NCI-H187 treated with DMSO at 0.1 percent for 48 hours (cell line): ENCODE measurements around the gene ZNF761.
"Not testable (repeated sequence)": the region's sequence is repeated elsewhere in the genome, so short reads cannot be mapped to it uniquely, and the experiment has no call there.

ENCODE experiments used
- DNase-seq: peaks from one replicate; lab custom pipeline; 2025; lab: John Stamatoyannopoulos, UW

The ZNF761 gene

DNA sequence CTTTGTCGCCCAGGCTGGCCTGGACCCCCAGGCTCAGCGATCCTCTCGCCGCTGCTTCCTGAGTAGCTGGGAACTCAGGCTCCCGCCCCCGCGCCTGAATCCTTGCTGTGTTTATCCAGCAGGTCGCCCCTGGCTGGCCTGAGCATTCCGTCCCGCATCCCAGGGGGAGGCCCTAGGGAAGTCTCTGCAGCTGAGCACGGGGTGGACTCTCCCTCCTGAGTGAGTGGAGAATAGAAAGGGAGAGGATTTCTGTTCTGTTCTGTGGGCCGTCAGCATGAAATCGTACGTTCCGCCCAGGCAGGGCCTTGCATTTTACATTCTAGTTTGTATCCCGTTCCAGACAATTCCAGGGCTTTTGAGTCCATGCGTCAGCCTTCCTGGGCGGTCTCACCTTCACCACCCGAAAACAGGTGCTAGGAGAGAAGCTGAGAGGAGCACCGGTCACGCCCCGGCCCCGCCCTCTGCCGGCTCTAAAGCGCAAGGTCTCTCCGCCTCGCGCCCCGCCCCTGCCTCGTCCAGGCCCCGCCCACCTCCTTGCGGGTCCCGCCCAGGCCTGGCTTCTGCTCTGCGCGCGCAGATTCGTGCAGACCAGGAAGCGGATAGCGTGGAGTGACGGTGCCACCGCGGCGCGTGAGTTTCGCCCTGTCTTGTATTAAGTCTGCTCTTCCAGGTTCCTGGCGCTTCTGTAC lies at the start of gene ZNF761:
TSS of gene ZNF761 (plus strand) at position 586 of the 689 bp plus-strand sequence. CDS start 15,285 bp downstream, outside the sequence.
- DNase-seq: peak; percentile 81

DNA sequence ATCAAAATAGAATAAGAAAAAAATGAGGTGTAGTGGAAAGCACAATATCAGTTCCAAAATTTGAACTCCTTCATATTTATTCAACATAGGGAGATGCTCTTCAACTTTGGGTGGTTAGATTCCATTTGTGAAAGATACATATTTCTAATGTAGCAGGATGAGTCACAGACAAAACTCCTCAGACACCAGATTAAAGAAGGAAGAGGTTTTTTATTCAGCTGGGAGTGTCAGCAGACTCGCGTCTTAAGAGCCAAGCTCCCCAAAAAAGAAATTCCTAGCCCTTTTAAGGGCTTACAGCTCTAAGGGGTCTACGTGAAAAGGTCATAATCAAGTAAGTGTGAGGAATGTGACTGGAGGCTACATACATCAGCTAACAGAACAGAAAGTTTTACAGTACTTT lies 43.6 kb upstream of the ZNF761 start:
- DNase-seq: no peak

DNA sequence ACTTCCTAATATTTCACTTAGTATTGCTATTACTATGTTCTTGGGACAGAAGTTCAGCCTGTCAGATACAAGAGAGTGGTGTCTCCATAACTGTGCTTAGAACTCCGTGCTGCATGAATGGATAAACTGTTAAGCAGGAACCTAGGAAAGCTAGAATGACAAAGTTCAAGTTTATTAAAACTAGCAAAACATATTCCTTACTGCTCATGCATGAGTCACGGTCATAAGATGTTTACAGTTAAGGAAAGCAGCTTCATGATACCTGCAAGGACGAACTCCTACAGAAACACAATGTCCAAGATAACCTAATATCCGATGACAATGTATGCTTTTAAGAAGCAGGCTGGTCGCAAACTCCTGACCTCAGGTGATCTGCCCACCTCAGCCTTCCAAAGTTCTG lies 42.9 kb upstream of the ZNF761 start:
- DNase-seq: no peak

DNA sequence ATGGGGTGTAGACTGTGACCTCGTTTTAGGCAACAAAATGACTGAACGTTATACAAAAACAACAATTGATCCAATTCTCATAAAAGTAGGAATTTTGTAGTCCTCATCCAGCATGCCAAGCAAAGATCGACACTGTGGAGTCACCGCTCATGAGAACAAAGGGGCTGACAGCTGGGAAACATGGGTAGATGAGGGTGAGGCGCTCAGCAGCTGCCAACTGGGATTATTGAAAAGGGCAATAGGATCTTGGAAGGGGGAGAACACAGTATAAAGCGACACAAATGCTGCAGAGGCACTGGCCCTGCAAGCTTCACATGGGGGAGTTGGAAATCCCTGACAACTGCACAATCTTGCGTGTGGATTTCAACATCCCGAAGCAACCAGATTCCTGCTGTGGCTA lies 42.2 kb upstream of the ZNF761 start:
- DNase-seq: no peak

DNA sequence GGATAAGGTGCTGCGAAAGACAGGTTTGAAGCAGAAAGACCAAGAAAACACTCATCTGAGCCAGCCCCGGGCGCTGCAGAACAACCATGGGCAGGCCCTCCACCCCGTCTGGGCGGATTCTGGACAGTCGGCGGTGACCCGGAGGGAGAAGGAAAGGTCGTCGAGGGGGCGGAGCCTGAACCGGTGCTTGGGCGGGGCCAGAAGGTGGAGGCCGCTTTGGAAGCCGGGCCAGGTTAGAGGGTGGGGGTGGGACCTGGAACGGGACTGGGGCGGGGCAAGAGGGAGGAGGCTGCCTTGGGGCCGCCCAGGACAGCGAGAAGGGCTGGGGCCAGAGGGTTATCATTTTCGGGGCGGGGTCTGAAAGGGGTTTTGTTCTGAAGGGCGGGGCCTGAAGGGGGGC lies 41.8 kb upstream of the ZNF761 start:
- no peak for DNase-seq

DNA sequence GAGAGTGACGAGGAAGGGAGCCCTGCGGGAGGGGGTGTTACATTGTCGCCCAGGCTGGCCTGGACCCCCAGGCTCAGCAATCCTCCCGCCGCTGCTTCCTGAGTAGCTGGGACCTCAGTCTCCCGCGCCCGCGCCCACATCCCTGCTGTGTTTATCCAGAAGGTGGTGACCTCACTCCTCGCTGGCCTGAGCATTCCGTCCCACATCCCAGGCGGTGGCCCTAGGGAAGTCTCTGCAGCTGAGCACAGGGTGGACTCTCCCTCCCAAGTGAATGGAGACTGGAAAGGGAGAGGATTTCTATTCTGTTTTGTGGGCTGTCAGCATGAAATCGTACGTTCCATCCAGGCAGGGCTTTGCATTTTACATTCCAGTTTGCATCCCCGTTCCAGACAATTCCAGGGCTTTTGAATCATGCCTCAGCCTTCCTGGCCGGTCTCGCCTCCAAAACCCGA lies 37.2 kb upstream of the ZNF761 start:
- no peak for DNase-seq

DNA sequence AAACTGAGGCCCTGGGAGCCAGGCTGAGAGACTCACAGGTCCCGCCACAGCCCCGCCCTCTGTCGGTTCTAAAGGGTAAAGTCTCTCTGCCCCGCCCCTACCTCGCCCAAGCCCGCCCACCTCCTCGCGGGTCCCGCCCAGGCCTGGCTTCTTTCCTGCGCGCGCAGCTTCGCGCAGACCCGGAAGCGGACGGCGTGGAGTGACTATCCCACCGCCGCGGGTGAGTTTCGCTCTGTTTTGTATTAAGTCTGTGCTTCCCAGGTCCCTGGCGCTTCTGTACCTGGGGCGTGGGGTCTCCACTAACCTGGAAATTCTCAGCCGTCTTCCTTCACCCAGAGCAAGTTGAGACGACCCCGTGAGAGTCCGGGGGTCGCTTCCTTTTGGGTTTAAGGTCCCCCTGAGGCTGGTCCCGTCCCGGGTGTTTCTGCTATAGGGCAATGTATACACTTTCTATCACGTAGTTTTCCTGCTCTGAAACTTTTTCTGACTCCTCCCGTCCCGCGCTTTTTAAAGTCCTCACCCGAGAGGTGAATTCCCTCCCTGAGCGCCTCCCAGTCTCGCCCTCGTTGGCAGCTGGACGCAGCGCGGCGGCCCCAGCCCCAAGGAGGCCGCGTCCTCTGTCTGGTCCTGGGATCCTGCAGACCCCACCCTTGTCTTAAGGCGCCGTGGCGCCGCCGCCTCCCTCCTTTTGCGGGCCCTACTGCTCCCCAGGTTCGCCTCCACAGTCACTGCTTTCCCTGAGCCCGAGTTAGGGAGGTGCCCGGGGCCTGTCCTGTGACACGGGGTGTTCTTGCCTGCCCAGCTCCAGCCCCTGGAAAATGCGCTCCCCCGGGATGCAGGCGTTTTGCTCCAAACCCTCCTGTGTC lies 36.6 kb upstream of the ZNF761 start, which contains the start of gene ZNF765:
TSS of gene ZNF765 (plus strand) at position 176 of the 866 bp plus-strand sequence. CDS start 2,867 bp downstream, outside the sequence.
- peak; percentile 55 for DNase-seq

DNA sequence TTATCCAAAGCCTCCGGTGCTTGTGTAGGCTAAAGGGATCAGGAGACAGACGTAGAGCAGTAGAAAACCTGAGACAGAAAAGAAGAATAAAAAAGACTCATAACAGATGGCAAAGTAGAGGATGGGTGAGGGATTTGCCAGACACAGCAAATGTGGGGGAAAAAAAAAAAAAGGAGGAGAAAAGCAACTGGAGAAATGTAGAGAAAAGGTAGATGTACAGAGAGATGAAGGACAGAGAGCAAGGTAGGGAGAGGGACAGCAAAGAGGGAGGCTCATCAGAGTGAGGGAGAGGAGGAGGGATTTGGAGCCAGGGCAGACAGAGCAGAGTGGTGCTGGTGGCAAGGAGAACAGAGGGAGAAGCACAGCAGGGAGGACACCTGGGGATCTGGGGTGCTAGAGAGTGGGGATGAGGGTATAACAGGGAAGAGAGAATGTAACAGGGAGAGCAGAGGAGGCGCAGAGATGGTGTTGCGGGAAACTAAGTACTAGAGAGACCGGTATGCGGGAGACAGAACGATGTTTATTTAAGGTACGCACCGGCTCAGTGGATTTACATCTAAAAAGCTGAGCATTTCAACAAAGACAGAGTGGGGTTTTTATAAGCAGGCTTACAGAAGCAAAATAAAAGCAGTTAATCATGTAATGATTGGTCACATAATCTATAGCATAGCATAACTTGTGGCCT lies 35.8 kb upstream of the ZNF761 start:
- DNase-seq: not testable (repeated sequence)

DNA sequence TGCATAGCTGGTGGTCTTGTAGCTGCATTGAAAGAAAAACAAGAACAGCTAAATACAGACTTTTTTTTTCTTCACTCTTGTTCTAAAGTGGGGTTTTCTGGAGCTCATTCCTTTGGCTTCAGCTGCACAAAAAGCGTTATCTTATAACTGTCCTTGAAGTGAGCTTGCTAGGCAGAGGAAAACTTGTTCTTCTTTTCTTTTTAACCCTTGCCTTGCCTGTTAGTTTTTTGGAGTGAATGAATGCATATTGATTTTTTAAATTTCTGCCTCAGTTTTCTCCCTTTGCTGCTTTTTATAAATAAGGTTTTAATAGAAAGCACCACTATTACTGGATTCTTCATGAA lies 35.3 kb upstream of the ZNF761 start:
- no peak for DNase-seq

DNA sequence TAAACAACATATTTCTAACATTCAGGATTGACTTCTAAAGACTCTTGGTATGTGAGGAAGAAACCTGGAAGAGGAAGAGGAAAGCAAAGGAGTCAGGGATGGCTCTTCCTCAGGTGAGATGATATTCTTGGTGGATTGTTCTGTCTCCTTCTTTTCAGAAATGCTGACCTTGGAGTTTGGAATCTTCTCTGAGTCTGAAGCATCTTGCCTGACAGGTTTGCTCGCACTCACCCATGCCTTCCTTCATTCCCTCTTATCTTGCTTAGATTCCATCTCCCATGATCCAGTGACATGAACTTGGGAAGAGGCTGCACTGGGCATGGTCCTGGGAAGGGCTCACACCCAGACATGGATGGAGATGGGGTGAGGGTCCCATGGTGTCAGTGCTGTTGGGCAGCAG lies 33.9 kb upstream of the ZNF761 start:
- DNase-seq: not testable (repeated sequence)

DNA sequence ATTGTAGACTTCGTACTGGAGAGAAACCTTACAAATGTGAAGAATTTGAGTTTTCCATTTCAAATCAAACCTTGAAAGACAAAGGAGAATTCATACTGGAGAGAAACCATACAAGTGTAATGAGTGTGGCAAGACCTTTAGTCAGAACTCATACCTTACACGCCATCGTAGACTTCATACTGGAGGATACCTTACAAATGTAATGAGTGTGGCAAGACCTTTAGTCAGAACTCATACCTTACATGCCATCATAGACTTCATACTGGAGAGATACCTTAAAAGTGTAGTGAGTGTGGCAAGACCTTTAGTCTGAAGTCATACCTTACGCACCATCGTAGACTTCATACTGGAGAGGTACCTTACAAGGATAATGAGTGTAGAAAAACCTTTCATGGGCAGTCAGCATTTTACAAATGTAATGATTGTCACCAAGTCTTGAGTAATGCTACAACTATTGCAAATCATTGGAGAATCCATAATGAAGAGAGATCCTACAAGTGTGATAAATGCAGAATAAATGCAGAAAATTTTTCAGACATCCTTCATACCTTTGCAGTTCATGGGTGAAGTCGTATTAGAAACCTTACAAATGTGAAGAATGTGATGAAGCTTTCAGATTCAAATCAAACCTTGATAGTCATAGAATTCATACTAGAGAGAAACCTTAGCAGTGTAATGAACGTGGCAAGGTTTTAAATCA lies 22.1 kb upstream of the ZNF761 start:
- no peak for DNase-seq

DNA sequence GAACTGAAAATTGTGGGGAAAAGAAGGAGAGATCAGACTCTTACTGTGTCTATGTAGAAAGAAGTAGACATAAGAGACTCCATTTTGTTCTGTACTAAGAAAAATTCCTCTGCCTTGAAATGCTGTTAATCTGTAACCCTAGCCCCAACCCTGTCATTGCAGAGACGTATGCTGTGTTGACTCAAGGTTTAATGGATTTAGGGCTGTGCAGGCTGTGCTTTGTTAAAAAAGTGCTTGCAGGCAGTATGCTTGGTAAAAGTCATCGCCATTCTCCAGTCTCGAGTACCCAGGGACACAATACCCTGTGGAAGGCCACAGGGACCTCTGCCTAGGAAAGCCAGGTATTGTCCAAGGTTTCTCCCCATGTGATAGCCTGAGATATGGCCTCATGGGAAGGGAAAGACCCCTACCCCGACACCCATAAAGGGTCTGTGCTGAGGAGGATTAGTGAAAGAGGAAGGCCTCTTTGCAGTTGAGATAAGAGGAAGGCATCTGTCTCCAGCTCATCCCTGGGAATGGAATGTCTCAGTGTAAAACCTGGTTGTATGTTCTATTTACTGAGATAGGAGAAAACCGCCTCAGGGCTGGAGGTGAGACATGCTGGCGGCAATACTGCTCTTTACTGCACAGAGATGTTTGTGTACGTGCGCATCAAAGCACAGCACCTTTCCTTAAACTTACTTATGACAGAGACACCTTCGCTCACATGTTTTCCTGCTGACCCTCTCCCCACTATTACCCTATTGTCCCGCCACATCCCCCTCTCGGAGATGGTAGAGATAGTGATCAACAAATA lies 11.1 kb upstream of the ZNF761 start:
- not testable (repeated sequence) for DNase-seq

DNA sequence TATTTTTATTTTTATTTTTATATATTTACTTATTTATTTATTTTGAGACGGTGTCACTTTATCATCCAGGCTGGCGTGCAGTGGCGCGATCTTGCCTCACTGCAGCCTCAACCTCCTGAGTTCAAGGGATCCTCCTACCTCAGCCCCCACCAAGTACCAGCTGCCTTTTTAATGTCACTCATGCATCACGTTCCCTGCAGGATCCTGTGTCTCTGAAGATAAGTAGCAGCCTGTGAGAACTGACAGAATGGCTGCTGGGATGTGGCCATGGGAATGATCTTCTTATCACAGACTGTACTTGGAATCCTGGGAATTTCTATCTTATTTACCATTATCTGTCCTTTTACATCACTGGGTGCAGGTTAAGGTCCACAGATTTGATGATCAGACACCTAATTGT lies 9.2 kb upstream of the ZNF761 start:
- DNase-seq: peak; percentile 35

DNA sequence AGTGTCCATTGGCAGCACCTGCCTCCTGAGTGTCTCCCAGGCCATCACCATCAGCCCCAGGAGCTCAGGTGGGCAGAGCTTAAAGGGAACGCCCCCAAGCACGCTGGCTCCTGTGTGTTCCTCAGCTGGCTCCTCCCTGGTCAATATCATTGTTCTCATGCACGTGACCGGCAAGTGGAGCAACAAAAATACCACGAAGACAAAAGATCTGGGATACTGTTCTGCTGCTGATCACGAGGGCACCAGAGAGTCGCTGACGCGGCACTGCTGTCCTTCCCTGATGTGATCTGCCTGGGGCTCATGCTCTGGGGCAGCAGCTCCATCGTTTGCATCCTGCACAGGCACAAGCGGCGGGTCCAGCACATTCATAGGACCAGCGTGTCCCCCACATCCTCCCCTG lies 8.7 kb upstream of the ZNF761 start:
- peak; percentile 38 for DNase-seq

DNA sequence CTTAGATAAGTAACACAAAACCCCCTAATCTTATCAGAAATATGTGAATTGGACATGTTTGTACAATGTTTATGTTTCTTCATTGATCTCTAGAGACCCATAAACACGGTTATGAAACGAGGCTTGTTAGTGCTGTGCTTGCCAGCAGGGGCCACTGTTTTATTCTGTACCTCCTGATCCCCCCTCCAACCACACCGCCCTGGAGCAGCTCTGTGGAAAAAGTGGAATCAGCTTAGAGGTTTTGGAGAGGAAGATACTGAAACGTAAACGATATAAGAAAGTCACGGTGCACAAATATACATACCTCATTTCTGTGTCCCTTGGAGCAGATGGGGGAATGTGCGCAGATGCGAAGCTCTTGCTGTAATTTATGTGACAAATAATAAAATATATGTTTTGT lies 8.1 kb upstream of the ZNF761 start:
- not testable (repeated sequence) for DNase-seq

DNA sequence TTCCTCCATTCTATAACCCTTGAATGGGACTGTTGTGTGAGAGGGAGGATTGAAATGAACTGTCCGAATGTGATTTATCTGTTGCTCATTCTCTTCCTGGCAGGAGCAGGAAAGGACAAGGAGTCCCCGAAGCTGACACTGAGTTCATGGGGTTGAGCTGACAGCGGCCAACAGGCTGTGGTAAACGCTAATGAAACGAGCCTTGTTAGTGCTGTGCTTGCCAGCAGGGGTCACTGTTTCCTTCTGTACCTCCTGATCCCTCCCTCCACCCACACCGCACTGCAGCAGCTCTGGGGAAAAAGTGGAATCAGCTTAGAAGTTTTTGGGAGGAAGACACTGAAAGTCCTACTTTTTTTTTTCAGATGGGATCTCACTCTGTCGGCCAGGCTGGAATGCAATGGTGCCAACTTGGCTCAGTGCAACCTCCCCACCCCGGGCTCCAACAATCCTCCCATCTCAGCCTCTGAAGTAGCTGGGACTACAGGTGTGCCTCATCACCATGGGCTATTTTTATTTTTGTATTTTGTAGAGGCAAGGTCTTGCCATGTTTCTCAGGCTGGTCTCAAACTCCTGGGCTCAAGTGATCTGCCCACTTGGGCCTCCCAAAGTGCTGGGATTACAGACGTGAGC lies 6.7 kb upstream of the ZNF761 start:
- peak; percentile 57 for DNase-seq

DNA sequence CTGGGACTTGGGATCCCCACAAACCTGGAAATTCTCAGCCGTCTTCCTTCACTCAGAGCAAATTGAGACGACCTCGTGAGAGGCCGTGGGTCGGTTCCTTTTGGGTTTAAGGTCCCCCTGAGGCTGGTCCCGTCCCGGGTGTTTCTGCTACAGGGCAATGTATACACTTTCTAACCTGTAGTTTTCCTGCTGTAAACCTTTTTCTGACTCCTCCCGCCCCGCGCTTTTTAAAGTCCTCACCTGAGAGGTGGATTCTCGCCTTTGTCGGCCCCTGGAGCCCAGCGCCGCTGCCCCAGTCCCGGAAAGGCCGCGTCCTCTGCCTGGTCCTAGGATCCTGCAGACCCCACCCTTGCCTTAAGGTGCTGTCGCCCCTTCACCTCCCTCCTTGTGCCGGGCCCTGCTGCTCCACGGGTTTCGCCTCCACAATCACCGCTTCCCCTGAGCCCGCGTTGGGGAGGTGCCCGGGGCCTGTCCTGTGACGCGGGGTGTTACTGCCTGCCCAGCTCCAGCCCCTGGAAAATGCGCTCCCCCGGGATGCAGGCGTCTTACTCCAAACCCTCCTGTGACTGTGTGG lies 391 bp downstream of the ZNF761 start:
- DNase-seq: no peak

DNA sequence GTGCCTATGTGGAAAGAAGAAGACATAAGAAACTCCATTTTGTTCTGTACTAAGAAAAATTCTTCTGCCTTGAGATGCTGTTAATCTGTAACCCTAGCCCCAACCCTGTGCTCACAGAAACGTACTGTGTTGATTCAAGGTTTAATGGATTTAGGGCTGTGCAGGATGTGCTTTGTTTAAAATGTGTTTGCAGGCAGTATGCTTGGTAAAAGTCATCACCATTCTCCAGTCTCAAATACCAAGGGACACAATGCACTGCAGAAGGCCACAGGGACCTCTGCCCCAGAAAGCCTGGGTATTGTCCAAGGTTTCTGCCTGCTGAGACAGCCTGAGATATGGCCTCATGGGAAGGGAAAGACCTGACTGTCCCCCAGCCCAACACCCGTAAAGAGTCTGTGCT lies 12.0 kb downstream of the ZNF761 start:
- DNase-seq: not testable (repeated sequence)

DNA sequence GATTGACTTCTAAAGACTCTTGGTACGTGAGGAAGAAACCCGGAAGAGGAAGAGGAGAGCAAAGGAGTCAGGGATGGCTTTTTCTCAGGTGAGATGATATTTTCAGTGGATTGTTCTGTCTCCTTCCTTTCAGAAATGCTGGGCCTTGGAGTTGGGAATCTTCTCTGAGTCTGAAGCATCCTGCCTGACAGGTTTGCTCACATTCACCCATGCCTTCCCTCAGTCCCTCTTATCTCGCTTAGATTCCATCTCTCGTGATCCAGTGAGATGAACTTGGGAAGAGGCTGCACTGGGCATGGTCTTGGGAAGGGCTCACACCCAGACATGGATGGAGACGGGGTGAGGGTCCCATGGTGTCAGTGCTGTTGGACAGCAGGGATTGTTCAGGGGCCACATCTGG lies 15.4 kb downstream of the ZNF761 start:
- DNase-seq: not testable (repeated sequence)

DNA sequence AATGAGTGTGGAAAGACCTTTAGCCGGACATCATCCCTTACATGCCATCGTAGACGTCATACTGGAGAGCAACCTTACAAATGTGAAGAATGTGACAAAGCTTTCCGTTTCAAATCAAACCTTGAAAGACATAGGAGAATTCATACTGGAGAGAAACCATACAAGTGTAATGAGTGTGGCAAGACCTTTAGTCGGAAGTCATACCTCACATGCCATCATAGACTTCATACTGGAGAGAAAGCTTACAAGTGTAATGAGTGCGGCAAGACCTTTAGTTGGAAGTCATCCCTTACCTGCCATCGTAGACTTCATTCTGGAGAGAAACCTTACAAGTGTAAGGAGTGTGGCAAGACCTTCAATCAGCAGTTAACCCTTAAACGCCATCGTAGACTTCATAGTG lies 24.0 kb downstream of the ZNF761 start:
- DNase-seq: no peak
